Stimulated activated CD8-positive, alpha-beta memory T cell treated with anti-CD3 and anti-CD28 coated beads, Interleukin-2, amount 100 ng/mL, for 1 hour (primary cell): ENCODE data around the gene PFKFB1.
"Not testable (repeated sequence)": the region's sequence is repeated elsewhere in the genome, so short reads cannot be mapped to it uniquely, and the experiment has no call there.

Source experiments
- DNase-seq, 2 donors: peaks; one replicate each; pipeline ENCODE4 v3.0.0-alpha.2; 2020; ENCODE audit warnings: low read depth in 2 of 2

The PFKFB1 gene

DNA sequence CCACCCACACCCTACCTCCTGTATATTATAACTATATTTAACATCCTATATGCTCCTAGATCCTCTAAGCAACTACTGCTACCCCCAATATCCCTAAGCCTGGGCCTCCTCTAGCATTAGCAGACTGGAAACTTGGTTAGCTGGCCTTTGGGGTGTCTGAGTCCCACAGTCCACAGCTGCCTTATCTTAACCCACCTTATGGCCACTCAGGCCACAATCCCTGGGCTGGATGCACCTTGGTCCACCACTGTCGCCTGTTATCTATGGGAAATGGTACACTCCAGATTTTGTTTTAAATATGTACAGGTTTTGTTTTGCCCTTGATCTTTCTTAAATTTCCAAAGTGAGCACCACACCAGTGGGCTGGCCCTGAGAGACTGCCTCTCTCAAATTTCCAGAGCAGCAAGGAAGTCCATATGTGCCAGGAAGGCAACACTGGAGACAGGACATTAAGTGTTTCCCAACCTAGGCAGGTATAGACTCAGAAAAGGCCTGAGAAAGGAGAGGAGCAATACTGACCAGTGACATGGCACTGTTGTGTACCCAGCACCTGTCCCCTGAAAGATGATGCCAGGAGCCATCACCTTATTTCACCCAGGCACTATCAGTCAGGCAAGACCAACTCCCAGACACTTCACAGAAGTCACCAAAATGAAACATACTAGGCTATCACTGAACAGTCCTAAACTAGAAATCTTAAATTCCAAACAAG is 921 bp downstream of the PFKFB1 start:
- no peak for DNase-seq

DNA sequence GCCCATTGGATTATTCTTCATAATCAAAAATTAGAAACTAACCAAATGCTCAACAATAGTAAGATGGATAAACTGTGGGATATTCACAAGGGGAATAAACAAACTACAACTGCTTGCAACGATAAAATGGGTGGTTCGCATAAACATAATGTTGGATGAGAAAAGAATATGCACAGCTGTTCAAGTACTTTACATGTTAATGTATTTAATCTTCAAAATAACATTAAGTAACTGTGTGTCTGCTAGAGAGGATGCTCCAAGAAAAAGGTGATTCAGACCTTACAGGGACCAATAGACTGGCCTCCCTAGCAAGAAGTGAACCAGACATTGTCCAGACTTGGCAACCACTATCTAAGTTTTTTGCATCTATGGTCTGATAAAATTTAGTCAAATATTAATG is 2.3 kb downstream of the PFKFB1 start:
- DNase-seq, result no peak

DNA sequence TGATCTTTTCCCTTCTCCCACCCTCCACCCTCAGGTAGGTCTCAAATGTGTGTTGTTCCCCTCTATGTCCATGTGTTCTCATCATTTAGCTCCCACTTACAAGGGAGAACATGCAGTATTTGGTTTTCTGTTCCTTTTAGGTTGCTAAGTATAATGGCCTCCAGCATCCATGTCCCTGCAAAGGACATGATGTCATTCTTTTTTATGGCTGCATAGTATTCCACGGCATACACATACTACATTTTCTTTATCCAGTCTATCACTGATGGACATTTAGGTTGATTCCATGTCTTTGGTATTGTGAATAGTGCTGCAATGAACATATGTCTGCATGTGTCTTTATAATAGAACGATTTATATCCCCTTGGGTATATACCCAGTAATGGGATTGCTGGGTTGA is 10.7 kb downstream of the PFKFB1 start:
- DNase-seq, result not testable (repeated sequence)

DNA sequence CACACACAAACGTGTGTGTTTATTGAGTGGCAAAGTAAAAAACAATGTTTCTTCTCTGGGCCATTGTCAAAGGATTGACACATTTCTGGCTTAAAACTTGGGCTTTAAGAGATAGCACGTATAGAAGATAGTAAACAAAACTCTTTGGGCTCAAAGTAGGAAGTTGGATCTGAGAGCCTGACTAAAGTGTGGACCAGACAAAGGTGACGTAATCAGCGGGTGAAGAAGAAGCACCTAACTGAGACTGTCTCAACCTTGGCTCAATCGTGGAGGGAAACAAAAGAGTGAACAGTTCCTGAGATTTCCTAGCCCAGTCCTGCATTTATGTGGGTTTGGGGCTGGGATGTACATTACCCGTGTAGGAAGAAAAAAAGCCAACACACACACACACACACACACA is 13.7 kb downstream of the PFKFB1 start:
- DNase-seq, result no peak

DNA sequence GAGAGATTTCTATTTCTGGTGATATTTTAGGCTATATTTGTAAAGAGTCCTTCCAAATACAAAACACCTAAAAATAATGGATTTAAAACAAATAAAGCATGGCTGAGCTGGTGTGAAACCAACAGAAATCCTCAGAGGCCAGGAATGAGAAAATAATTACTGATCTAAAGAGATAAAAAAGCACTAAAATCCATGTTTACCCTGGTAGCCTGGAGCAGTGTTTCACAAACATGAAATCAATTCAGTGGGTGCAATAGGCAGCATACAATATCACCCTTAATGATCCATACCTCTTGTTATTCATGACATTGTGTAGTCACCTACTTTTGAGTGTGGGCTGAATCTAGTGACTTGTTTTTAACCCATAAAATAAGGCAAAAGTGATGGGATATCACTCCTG is 14.6 kb downstream of the PFKFB1 start:
- no peak for DNase-seq

DNA sequence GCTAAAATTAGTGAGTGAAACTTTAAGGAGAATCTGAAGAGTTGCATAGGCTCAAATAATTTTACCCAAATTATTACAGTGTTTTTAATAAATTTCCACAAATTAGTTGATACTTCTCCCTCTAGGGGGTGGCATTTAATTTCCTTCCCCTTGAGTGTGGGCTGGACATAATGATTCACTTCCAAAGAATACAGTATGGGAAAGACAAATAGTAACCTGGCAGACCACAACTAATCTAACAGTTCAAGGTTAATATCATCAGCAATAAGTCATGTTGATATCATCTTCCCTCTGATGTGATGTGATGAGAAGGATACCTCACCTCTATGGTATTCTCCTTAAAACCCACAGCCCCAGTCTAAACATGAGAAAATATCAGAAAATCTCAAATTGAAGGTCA is 15.5 kb downstream of the PFKFB1 start:
- no peak for DNase-seq

DNA sequence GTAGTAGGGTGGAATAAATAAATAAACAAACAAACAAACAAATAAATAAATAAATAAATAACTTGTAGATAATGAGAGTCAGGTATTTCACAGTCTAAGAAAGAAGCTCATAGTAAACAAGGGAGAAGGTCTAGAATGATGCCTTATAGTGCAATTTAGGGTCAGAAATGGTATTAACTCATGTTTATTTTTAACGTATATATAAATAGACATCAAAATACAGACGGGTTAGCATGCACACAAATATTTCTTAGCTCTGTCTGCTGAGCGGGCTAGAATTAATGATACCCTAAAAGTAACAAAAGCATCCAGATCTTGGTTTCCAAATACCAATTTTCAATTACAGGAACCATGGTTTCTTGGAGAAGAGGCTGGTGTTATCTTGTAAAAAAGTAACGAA is 16.6 kb downstream of the PFKFB1 start:
- DNase-seq, result no peak

DNA sequence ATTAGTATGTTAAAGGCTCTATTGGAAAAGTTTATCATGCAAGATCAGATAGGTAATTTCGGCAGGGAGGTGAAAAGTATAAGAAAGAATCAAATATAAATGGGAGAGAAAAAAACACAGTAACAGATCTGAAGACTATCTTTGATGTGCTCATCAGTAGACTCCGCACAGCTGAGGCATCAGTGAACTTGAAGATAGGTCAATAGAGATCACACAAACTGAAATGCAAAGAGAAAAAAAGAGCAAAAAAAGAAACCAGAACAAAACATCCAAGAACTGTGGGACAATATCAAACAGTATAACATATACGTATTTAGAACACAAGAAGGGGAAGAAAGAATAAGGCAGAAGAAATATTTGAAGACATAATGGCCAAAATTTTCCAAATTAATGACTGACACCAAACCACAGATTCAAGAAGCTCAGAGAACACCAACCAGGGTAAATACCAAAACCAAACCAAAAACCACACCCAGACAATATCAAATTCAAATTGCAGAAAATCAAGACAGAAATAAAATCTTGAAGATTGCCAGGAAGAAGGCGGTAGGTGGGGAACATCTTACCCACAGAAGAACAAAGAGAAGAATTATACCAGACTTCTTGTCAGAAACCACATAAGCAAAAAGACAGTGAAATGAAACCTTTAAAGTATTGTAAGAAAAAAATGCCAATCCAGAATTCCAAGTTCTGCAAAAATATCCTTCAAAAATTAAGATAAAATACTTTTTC is 29.1 kb downstream of the PFKFB1 start:
- DNase-seq, result no peak

DNA sequence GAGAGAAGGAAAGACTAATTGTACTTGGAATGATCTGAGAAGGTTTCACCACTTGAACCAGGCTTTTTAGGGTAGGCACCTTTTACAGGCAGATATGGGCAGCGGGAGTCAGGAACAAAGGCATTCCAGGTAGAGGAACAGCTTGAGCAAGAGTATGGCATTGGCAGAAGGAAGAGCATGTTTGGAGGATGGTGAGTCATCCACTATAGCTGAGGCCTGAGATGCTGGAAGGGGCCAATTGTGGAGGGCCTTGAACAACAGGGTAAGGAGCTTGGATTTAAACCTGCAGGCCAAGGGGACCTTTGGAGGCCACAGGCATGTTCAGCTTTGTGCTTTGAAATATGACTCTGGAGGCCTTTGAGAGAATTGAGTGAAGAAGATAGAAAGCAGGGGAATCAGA is 32.2 kb downstream of the PFKFB1 start:
- no peak for DNase-seq

DNA sequence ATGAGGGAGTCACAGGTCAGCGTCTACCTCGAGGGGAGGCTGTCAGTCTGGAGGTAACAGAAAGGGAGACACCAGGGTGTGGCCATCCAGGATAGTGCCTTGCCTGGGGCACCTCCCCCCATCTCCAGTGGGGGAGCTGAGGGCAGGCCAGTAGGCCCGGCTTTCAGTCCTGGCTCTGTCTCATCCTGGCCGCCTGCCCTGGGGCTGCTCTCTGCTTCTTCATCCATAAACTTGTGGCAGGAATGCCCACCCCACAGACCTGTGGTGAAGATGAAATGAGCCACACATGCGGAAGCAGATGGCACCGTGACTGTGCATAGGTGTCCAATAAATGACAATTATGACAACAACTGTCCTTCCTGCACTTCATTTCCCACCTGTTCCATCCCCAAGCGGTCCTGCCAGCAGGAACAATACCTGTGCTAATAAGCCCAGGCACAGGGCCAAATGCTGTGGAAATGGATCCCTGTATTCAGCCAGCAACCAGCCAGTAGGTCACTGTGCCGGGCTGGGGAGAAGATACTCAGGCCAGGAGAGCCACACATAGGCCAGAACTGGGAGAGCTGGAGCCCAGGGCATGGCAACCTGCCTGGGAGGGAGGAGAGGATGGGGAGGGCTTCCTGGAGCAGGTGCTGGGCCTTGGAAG is 43.1 kb downstream of the PFKFB1 start:
- no peak for DNase-seq

DNA sequence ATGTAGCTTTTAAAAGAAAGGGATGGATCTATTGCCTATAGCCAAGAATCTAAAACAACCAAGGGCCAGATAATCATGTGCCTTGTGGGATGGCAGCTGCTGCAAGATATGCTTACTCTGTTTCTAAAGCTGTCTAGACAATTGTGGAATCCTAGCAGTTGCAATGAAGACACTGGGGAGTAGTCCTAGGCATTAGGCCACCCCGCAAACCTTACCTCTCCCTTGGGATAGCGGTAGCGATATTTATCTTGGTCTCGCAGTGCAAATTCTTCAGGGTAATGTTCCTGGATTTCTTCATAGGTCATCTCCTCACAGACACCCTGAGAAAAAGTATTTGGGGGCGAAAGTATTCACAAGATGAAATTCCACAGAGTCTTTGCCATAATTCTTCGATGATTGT is 48.8 kb downstream of the PFKFB1 start:
- no peak for DNase-seq

DNA sequence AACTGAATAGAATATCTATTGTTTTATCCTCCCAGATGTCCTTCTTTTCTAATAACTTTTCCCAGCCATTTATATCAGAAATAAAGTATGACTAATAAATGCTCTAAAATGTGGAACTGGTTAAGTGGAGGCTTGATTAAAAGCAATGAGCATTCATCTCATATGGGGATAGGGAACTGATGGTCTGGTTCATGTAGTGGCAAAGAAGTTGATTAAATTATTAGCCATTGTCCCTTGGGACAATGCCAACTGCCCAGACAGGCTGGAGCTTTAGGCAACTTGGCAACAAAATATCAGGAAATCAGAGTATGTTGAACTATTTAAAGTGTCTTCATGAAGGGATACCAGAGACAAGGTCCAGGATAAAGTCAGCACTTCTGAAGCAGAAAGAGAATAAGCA is 49.2 kb downstream of the PFKFB1 start:
- DNase-seq, result no peak

DNA sequence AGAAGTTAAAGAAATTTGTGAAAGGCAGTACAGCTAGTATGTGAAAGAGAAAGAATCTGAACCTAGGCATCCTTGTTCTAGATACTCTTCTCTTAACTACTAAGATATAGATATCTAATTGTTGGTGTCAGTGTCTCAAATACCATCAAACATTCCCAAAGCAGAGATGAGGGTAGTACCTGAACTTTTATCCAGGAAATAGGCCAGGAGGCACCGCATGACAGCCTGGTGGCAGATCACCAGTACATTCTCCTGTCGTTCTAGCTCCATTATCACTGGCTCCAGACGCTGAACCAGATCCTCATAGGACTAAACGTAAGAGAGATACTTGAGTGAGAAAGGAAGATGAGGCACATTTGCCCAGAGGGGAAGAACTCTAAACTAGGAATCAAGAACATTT is 56.6 kb downstream of the PFKFB1 start:
- no peak for DNase-seq

DNA sequence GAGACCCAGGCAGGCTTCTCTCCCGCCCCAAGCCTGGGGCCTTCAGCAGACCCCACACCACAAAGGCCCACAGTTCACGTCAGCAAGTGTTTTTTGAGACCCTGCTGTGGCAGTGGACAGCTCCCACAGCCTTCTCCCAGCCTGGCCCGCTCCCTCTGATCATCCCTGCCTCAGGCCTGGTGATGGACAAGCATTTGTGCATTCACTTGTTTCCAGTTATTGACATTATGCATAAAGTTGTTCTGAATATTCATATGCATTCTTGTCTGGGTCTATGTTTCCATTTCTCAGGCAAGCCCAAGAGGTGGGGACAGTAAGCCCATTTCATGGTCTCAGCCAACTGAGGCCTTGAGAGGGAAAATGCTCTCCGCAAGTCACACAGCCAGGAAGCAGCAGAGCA is 58.7 kb downstream of the PFKFB1 start:
- no peak for DNase-seq

DNA sequence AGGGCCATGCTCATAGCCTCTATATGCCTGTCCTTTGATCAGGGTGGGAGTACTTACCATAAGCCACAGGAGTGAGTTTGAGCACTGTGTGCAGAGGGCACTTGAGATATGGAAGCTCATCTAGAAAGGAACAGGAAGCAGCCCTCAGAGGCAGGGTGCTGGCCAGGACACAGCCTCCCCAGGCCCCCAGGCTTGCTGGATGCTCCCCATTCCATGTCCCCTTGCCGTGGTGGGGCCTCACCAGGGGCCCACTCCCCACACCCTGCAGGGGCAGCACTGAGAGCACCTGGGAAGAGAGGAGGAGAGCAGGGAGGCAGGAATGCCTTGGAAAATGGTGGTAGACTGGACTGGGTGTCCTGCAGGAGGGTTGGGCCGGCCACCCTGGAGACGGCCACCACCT is 59.1 kb downstream of the PFKFB1 start:
- DNase-seq, result no peak

DNA sequence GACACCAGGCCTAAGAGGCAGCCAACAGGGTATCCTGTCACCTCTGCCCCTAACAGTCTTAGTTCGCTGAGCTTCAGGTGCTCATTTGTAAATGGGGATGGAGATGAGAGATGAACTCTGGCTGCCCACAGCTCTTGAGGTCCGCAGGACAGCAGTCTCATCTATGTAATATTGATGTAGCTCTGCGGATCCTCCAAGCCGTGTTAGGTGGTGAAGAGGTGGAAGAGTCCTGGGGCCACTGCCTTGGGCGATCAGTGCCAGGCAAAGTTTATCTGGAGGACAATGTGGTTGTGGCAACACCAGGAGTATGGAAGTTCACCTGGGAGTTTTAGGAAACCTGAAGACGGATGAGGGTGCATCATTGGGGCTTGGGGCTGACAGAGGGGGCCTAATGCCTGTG is 59.9 kb downstream of the PFKFB1 start:
- no peak for DNase-seq

DNA sequence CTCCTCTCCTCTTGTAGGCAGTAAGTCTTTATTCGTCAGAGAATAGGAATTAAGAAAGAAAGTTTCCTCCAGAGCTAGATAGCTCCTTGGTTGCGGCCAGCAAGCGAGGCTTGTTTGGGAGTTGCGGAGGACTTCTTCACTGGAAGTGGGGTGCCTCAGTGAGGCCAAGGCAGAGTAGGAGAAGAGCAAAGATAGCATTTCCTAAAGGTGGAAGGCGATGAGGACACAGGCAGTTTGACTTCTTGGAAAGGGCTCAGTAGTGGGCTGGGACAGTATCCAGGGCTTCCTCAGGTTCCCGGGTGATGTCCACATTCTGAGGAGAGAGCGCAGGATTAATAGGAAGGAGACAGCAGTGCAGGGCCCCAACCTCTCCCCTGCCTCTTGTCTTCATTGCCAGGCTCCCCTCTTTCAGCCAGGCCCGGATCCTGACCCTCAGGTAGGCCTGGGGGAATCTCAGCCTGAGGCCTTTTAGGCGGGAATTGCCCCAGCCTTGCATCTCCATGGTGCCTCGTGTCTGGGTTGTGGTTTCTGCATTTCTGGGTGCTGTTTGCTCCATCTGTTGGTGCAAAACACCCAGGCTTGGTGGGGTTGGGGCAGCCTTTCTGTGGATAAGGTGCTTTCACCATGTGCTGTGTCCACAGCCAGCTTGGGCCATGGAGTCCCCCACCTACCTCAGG is 60.7 kb downstream of the PFKFB1 start:
- DNase-seq, result no peak

DNA sequence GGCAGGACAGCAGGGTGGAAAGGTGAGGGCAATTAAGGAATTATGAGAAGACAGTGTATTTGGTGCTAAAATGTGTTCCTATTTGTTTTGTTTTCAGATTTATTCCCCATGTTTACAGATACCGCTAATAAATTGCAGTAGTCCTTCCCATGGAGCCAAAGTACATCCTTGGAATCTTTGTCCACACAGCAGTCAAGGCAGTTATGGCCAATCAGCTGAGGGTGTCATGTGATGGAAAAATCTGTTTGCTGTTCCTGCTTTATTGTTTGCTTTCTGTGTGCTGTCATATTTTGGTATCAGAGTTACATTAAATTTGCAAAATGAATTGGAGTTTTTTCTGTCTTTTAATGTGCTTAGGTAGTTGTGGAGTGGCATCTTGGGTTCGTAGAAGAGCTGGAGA is 62.9 kb downstream of the PFKFB1 start:
- DNase-seq, result no peak

DNA sequence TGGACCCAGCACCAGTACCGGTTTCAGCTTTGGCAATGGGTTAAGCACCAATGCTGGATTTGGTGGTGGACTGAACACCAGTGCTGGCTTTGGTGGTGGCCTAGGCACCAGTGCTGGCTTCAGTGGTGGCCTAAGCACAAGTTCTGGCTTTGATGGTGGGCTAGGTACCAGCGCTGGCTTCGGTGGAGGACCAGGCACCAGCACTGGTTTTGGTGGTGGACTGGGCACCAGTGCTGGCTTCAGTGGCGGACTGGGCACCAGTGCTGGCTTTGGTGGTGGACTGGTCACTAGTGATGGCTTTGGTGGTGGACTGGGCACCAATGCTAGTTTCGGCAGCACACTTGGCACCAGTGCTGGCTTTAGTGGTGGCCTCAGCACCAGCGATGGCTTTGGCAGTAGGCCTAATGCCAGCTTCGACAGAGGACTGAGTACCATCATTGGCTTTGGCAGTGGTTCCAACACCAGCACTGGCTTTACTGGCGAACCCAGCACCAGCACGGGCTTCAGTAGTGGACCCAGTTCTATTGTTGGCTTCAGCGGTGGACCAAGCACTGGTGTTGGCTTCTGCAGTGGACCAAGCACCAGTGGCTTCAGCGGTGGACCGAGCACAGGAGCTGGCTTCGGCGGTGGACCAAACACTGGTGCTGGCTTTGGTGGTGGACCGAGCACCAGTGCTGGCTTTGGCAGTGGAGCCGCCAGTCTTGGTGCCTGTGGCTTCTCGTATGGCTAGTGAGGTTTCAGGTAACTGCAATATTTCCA is 63.5 kb downstream of the PFKFB1 start:
- no peak for DNase-seq

DNA sequence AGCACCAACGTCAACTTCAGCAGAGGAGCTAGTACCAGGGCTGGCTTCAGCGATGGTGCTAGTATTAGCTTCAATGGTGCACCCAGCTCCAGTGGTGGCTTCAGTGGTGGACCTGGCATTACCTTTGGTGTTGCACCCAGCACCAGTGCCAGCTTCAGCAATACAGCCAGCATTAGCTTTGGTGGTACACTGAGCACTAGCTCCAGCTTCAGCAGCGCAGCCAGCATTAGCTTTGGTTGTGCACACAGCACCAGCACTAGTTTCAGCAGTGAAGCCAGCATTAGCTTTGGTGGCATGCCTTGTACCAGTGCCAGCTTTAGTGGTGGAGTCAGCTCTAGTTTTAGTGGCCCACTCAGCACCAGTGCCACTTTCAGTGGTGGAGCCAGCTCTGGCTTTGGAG is 65.1 kb downstream of the PFKFB1 start:
- no peak for DNase-seq

DNA sequence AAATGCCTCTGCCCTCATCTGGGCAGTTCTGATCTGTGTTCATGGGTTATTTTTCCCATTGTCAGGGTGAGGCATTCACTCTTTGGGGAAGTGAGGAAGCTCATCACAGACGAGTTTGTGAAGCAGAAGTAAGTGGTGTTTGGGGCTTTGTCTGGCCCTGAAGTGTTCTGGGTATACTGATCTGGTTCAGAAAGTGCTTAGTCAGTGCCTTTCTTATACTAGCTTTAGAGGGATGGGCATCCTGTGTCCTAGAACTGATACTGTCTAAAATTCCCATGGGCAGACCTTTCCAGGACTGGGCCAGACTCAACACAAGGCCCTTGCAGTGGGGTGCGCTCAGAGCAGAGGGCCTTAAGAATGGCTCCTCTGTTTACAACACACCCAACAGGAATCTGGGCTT is 67.0 kb downstream of the PFKFB1 start:
- DNase-seq, result no peak

DNA sequence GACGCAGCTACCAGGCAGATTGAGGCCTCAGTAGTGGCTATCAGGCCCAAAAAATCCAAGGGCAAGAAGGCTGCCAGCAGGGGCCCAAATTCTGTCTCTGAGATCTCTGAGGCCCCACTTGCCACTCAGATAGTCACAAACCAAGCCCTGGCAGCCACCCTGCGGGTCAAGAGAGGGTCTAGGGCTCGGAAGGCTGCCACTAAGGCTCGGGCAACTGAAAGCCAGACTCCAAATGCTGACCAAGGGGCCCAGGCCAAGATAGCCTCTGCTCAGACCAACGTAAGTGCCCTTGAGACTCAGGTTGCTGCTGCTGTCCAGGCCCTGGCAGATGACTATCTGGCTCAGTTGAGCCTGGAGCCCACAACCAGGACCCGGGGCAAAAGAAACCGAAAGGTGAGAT is 70.6 kb downstream of the PFKFB1 start:
- no peak for DNase-seq
